Type B pancreatic cell (in vitro differentiated cells): ENCODE data around the gene MAPK8. TPM values are rescaled to one million over a fixed set of nuclear protein-coding genes. Genes with fewer than 3 reads are reported as not detected.

Experiments
- DNase-seq: peaks from one replicate; pipeline ENCODE4 v3.0.0; 2021; ENCODE audit warnings: mixed read lengths; ENCODE audit not compliant: unreplicated experiment; ENCODE audit errors: extremely low spot score
- H3K27ac Mint-ChIP-seq: 2 replicates; pipeline ENCODE4 v1.8.0; 2021; ENCODE audit warnings: mild to moderate bottlenecking, mixed read lengths
- H3K27me3 Mint-ChIP-seq: 2 replicates; pipeline ENCODE4 v1.8.0; 2021; ENCODE audit warnings: mixed read lengths
- H3K36me3 Mint-ChIP-seq: 2 replicates; pipeline ENCODE4 v1.8.0; 2021; ENCODE audit warnings: mixed read lengths
- H3K4me1 Mint-ChIP-seq: one replicate; pipeline ENCODE4 v1.8.0; 2021; ENCODE audit warnings: mixed read lengths; ENCODE audit not compliant: unreplicated experiment
- H3K4me3 Mint-ChIP-seq: 2 replicates; pipeline ENCODE4 v1.8.0; 2021; ENCODE audit warnings: mild to moderate bottlenecking, mixed read lengths
- H3K9me3 Mint-ChIP-seq: 2 replicates; pipeline ENCODE4 v1.8.0; 2021; ENCODE audit warnings: mixed read lengths
- CTCF ChIP-seq: fragments of 200-600 bp; sonication (generic); conservative IDR thresholded peaks from 2 replicates; pipeline ENCODE4 v1.5.0; 2021; ENCODE audit warnings: antibody characterized with exemption, mild to moderate bottlenecking
- total RNA-seq: library from RNA; stranded (reverse); gene quantifications from 2 replicates; pipeline ENCODE4 v1.2.1, GENCODE V29; 2021; ENCODE audit warnings: low replicate concordance

MAPK8 gene
- total RNA-seq, 1 donor from 2014 or later, result 48.4 TPM

DNA sequence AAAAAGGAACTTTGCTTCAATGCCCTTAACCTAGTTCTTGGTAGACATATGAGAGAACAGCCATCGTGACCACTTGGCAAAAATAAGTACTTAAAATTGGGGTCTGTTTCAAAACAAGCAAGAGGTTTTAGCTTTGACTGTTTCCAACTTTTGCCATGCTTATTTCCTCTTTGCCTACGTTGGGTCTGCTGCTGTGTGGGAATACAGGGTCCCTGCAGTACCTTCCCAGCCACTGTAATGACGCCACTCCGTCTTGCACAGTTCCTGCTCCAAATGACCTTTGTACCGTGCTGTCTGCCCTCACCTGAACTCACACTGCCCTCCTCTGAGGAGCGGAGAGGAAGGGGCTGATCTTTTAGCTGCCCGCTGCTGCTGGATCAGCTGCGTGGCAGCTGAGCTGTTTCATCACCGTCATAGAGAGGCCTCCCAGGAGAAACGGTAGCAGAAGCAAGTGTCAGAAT, 133.1 kb downstream of the MAPK8 start:
- Mint-ChIP-seq H3K27me3 (peaks cover 4% of the 10 kb centered on the region), H3K4me3 (no peak overlapping the region), H3K36me3 (peaks cover 5% of the 10 kb centered on the region), H3K4me1 (peaks cover 20% of the 10 kb centered on the region), H3K9me3 (no peaks in the 10 kb centered on the region), H3K27ac (no peak overlapping the region)
- TF ChIP-seq CTCF, result no peak
- no peak for DNase-seq

DNA sequence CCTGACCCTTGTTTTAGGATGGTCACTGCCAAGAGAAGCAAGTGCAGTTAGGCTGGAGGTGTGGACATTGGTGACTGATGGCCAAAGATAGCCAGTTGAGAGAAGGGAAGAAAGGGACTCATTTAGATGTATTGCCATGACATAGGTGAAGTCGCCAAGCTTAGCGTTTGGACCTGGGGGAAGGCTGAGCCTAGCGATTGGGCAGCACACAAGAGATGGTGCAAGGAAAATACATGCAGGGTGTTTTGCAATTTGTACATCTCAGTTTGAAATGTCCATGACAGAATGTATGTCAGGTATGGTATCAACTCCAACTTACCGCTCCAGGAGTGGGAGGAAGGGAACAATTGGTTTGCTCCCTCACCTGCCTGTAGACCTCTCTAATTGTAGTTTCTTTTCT, 134.3 kb downstream of the MAPK8 start:
- Mint-ChIP-seq H3K4me1 (peaks cover 20% of the 10 kb centered on the region), H3K9me3 (no peaks in the 10 kb centered on the region), H3K4me3 (no peak overlapping the region), H3K27me3 (peaks cover 4% of the 10 kb centered on the region), H3K36me3 (peaks cover 5% of the 10 kb centered on the region), H3K27ac (no peak overlapping the region)
- TF ChIP-seq CTCF, result no peak
- no peak for DNase-seq

GRCh38 chr10:48442090-48442808, 135.8 kb downstream of the MAPK8 start:
- no peak overlapping the region for H3K27ac Mint-ChIP-seq
- no peak overlapping the region for H3K4me3 Mint-ChIP-seq
- peaks cover 20% of the 10 kb centered on the region for H3K4me1 Mint-ChIP-seq
- H3K27me3 Mint-ChIP-seq, result peaks cover 4% of the 10 kb centered on the region
- no peak for TF ChIP-seq CTCF
- H3K36me3 Mint-ChIP-seq, result peaks cover 5% of the 10 kb centered on the region
- no peaks in the 10 kb centered on the region for H3K9me3 Mint-ChIP-seq
- no peak for DNase-seq

GRCh38 chr10:48442809-48443177, 136.3 kb downstream of the MAPK8 start:
- no peak for TF ChIP-seq CTCF
- H3K4me3 Mint-ChIP-seq, result no peak overlapping the region
- no peaks in the 10 kb centered on the region for H3K9me3 Mint-ChIP-seq
- H3K36me3 Mint-ChIP-seq, result peaks cover 5% of the 10 kb centered on the region
- no peak for DNase-seq
- no peak overlapping the region for H3K27ac Mint-ChIP-seq
- peaks cover 4% of the 10 kb centered on the region for H3K27me3 Mint-ChIP-seq
- peaks cover 20% of the 10 kb centered on the region for H3K4me1 Mint-ChIP-seq

GRCh38 chr10:48444266-48444665, 137.8 kb downstream of the MAPK8 start:
- H3K27me3 Mint-ChIP-seq, result peaks cover 7% of the 10 kb centered on the region
- DNase-seq, result no peak
- H3K4me3 Mint-ChIP-seq, result no peak overlapping the region
- no peaks in the 10 kb centered on the region for H3K36me3 Mint-ChIP-seq
- H3K4me1 Mint-ChIP-seq, result peaks cover 12% of the 10 kb centered on the region
- no peak overlapping the region for H3K27ac Mint-ChIP-seq
- H3K9me3 Mint-ChIP-seq, result no peaks in the 10 kb centered on the region
- TF ChIP-seq CTCF, result peak; percentile 38
